GM10248 (cell line): ENCODE data around the gene SMIM23.

Source experiments
- CTCF ChIA-PET: fragments of 300-600 bp; sonication (Branson Sonifier 250); formaldehyde crosslinking; extraction: SDS; loops from one replicate; lab custom pipeline; 2021; ENCODE audit warnings: antibody characterized with exemption; lab: Yijun Ruan, JAX
- POLR2A ChIA-PET: fragments of 350-650 bp; sonication (Branson Sonifier 250); formaldehyde crosslinking; extraction: SDS; loops from one replicate; lab custom pipeline; 2020; ENCODE audit warnings: antibody characterized with exemption; lab: Yijun Ruan, JAX
- DNase-seq: peaks from one replicate; pipeline ENCODE4 v3.0.0; 2012; ENCODE audit errors: extremely low spot score
- CTCF ChIP-seq: IDR thresholded peaks from 2 replicates; pipeline ENCODE4 v1.5.1; 2012; ENCODE audit warnings: mild to moderate bottlenecking, low read depth; ENCODE audit errors: extremely low read depth, missing control alignments, control extremely low read depth

SMIM23 gene

GRCh38 chr5:171838066-171838465 is 52.4 kb downstream of the SMIM23 start:
- DNase-seq, result no peak
- POLR2A ChIA-PET, result no interaction called here
- CTCF ChIA-PET, result interaction anchor here (1.2 kb wide), 1 partner anchor 11 kb away, joined by 3 read pairs; no protein-coding TSS in a partner anchor
- no peak for TF ChIP-seq CTCF

DNA sequence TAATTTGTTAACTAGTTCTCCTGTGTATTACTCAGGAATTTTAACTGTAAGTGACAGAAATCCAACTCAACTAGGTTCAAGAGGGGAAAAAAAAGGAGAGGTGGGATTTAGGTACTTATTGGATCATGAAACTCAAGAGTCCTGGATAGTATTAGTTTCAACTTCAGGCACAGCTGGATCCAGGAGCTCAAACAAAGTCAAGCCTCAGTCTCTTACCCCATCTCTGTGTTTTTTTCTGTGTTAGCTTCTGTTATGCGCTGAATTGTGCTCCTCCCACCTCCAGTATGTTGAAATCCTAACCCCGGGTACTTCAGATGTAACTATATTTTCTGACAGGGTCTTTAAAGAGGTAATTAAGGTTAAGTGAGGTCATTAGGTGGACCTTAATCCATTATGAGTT is 53.5 kb downstream of the SMIM23 start:
- no peak for TF ChIP-seq CTCF
- ChIA-PET POLR2A (interaction anchor here (0.7 kb wide), 1 partner anchor 231 kb away, joined by 4 read pairs; no protein-coding TSS in a partner anchor), CTCF (no interaction called here)
- no peak for DNase-seq

DNA sequence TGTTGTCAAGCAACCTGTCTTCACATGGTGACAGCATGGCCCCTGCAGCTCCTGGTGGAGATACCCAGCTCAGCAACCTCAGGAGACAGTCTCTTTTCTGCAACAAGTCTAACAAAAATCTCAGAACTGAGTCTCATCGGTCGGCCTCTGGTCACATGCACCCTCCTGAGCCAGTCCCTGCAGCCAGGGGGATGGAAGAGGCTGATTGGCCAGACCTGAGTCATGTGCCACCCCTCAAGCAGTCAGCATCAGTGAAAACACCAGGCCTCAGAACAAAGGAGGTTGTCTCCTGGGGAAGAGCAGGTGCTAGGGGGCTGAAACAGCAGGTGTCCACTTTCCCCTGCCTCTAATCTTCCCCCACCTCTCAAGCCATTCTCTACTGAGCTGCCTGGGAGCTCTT is 54.4 kb downstream of the SMIM23 start:
- no peak for DNase-seq
- no peak for TF ChIP-seq CTCF
- POLR2A ChIA-PET, result no interaction called here
- CTCF ChIA-PET, result interaction anchor here (1.0 to 1.2 kb wide), 3 partner anchors 8 to 18 kb away, joined by 3 read pairs; no protein-coding TSS in a partner anchor
